Activated naive CD4-positive, alpha-beta T cell treated with anti-CD3 and anti-CD28 coated beads for 36 hours (primary cell): ENCODE results near the gene TCOF1. TPM values are rescaled to one million over a fixed set of nuclear protein-coding genes. Genes with fewer than 3 reads are reported as not detected.

Source experiments
- CTCF ChIA-PET: fragments of 350-600 bp; sonication (Branson Sonifier 250); formaldehyde crosslinking; loops from one replicate; lab custom pipeline; 2021; ENCODE audit warnings: antibody characterized with exemption; lab: Charles Lee
- DNase-seq: peaks from one replicate; pipeline ENCODE4 v3.0.0-alpha.2; 2020
- H3K27ac Mint-ChIP-seq: one replicate; pipeline ENCODE4 v1.8.0; 2021; ENCODE audit warnings: mild to moderate bottlenecking, mixed read lengths
- H3K27me3 Mint-ChIP-seq: one replicate; pipeline ENCODE4 v1.8.0; 2021; ENCODE audit warnings: low read depth, mixed read lengths
- H3K36me3 Mint-ChIP-seq: one replicate; pipeline ENCODE4 v1.8.0; 2021; ENCODE audit warnings: low read depth, mixed read lengths
- H3K4me1 Mint-ChIP-seq: one replicate; pipeline ENCODE4 v1.8.0; 2021; ENCODE audit warnings: low read depth, mixed read lengths
- H3K4me3 Mint-ChIP-seq: one replicate; pipeline ENCODE4 v1.8.0; 2021; ENCODE audit warnings: mild to moderate bottlenecking, moderate library complexity, mixed read lengths
- H3K9me3 Mint-ChIP-seq: one replicate; pipeline ENCODE4 v1.8.0; 2021; ENCODE audit warnings: mixed read lengths
- intact Hi-C: fragments of 100-400 bp; cut with micrococcal nuclease; formaldehyde crosslinking; loops from one replicate; pipeline ENCODE4 v1.15.1; 2023
- total RNA-seq, 2 experiments: library from RNA; stranded (reverse); gene quantifications; one replicate each; pipeline ENCODE4 v1.2.3, GENCODE V29; 2021

The TCOF1 gene
- total RNA-seq, 2 experiments from 2014 or later = 114 to 115 TPM

DNA sequence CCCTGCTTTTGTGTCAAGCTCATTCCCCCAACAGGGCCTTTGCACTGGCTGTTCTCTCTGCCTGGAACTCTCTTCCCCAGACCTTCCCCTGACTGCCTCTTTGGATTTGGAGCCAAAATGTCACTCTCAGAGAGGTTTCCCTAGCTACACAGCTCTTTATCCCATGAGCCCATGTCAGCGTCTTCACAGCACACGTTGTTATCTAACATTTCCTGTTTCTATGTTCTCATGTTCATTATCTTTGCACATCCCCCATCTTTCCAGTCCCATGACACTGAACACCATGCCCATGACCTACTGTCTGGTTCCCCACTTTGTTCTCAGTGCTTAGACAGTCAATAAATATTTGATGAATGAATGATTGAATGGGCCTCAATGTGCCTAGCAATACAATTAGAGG, 28.5 kb upstream of the TCOF1 start:
- H3K9me3 Mint-ChIP-seq = no peaks in the 10 kb centered on the region
- H3K36me3 Mint-ChIP-seq = no peaks in the 10 kb centered on the region
- intact Hi-C loops = no loop called here
- CTCF ChIA-PET = interaction anchor here (1.0 kb wide), 1 partner anchor 110 kb away, joined by 3 read pairs; no protein-coding TSS in a partner anchor
- H3K4me3 Mint-ChIP-seq = no peak overlapping the region
- DNase-seq = no peak
- H3K27ac Mint-ChIP-seq = no peak overlapping the region
- H3K4me1 Mint-ChIP-seq = no peaks in the 10 kb centered on the region
- no peaks in the 10 kb centered on the region for H3K27me3 Mint-ChIP-seq

DNA sequence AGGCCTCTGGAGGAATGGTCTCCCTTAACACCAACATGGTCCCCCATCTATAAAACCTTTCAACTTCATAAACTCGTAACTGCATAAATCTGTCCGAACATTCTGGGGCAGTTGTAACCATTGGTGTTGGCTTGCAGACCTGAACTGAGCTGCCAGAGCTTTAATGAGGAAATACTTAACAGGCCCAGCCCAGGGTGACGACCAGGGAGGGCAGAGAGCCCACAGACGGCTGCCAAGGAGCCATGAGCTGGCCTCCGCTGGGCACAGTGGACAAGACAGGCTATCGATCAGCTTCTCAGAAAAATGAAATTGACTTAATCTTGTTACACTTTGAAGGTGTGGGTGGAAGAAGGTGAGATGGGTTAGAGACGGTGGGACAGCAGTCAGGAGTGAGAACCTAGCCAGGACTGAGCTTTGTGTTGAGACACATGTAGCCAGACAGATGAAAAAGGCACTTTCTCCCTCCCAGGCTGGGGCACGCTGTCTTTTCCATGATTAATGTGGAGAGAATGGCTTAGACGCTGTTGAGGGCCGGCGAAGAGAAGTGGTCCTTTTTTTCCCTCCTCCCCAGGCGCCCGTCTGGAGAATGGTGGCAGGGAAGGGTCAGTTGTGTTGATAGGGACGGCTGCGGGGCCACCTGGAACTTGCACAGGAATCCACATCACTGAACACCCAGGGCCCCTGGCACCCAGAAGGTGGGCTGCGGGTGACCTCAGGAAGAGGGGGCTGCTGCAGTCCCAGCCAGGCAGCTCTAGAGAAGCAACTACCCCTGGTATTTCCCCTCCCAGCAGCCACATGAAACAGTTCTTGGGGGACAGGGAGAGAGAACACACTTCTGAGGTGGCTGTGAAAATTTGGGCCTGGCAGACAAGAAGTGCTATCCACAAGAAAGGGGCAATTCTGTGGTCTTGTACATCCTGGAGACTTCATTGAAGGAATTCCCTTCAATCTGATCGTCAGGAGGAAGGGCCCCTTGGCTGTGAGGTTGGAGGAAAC, 27.3 kb upstream of the TCOF1 start:
- Mint-ChIP-seq H3K27me3 (no peaks in the 10 kb centered on the region), H3K9me3 (no peaks in the 10 kb centered on the region), H3K4me1 (no peaks in the 10 kb centered on the region), H3K27ac (no peak overlapping the region), H3K4me3 (no peak overlapping the region), H3K36me3 (no peaks in the 10 kb centered on the region)
- intact Hi-C loops = no loop called here
- CTCF ChIA-PET = interaction anchor here (1.0 kb wide), 1 partner anchor 10 kb away, joined by 3 read pairs; no protein-coding TSS in a partner anchor
- DNase-seq = no peak

DNA sequence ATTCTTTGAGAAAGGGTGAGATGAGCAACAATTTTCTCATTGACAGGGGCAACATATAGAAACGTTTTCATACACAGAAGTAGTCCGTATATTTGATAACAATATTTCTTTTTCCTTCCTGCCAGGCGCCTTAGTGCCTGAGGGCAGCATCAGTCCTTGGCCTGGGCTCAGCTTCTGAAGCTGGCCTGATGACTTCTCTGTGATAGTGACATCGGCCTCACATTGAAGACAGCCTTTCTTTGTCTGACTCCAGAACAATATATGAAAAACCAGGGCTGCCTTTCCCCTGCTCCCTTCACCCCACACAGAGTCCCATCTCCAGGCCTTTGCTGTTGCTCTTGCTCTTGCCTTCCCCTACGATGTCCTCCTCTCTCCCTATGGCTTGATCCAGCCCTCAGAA, 24.1 kb upstream of the TCOF1 start:
- H3K9me3 Mint-ChIP-seq = no peaks in the 10 kb centered on the region
- no peak overlapping the region for H3K27ac Mint-ChIP-seq
- no peak overlapping the region for H3K4me3 Mint-ChIP-seq
- CTCF ChIA-PET = no interaction called here
- no peaks in the 10 kb centered on the region for H3K27me3 Mint-ChIP-seq
- intact Hi-C loops = no loop called here
- no peaks in the 10 kb centered on the region for H3K36me3 Mint-ChIP-seq
- no peaks in the 10 kb centered on the region for H3K4me1 Mint-ChIP-seq
- no peak for DNase-seq

DNA sequence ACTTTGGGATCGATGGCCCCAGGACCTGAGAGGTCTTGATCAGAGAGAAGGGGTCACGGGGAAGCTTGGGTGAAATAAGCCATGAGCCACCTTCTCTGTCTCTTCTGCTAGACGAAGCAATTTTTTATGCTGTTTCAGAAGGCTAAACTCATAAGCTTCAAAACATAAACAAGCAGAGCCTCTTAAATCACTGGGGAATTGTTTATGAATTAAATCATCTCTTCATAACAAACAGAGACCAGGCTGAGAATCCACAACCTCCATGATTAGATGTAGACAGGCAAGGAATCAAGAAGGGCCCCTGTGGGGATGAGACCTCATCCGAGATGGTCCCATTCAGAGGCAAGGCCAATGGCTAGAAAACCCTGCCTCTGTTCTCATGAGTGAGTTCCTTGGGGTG, 21.7 kb upstream of the TCOF1 start:
- H3K27me3 Mint-ChIP-seq = no peaks in the 10 kb centered on the region
- no peak overlapping the region for H3K4me3 Mint-ChIP-seq
- CTCF ChIA-PET = no interaction called here
- no peaks in the 10 kb centered on the region for H3K4me1 Mint-ChIP-seq
- intact Hi-C loops = no loop called here
- no peak overlapping the region for H3K27ac Mint-ChIP-seq
- DNase-seq = no peak
- H3K36me3 Mint-ChIP-seq = no peaks in the 10 kb centered on the region
- H3K9me3 Mint-ChIP-seq = no peaks in the 10 kb centered on the region

- intact Hi-C loops = no loop called here
- Mint-ChIP-seq H3K9me3 (no peaks in the 10 kb centered on the region), H3K4me3 (no peak overlapping the region), H3K27me3 (no peaks in the 10 kb centered on the region), H3K36me3 (no peaks in the 10 kb centered on the region), H3K4me1 (no peaks in the 10 kb centered on the region), H3K27ac (no peak overlapping the region)
- DNase-seq = no peak
- CTCF ChIA-PET = interaction anchor here (0.6 kb wide), 1 partner anchor 80 kb away, joined by 3 read pairs; no protein-coding TSS in a partner anchor
Observed at GRCh38 chr5:150338546-150338945, 19.0 kb upstream of the TCOF1 start.

DNA sequence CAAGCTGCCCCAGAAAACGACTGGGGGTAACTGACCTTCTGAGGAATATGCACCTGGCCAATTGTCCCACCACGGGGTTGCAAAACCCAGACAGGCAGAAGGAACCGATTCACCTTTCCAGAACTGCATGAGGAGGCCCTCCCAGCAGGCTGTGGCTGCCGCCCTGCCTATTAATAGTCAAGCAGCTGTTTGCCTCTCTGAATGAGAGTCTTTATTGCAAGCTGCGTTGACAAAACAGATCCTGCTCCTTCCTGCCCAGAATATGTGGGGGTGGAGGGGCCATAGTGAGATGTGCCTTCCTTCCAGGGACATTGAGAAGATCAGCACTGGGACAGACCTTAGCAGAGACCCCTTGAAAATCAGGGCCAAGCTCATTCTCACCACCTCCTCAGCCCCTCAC, 18.3 kb upstream of the TCOF1 start:
- Mint-ChIP-seq H3K27me3 (no peaks in the 10 kb centered on the region), H3K4me3 (no peak overlapping the region), H3K27ac (no peak overlapping the region), H3K36me3 (no peaks in the 10 kb centered on the region), H3K9me3 (no peaks in the 10 kb centered on the region), H3K4me1 (no peaks in the 10 kb centered on the region)
- no peak for DNase-seq
- CTCF ChIA-PET = interaction anchor here (0.6 kb wide), 1 partner anchor 80 kb away, joined by 3 read pairs; no protein-coding TSS in a partner anchor
- intact Hi-C loops = no loop called here

DNA sequence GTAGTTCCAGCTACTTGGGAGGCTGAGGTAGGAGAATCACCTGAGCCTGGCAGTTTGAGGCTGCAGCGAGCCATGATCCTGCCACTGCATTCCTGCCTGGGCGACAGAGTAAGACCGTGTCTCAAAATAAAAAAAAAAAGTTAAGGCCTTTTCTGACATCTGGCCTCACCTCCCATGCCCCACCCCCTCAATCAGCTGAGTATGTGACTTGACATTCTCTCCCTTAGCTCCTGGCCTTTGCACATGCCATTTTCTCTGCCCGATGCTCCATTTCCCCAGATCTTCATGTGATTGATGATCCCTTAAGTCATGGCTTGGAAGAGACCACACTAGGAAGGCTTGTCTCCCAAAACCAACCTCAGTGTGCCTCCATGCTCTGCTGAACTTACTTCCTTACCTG, 17.7 kb upstream of the TCOF1 start:
- no peak for DNase-seq
- no peaks in the 10 kb centered on the region for H3K4me1 Mint-ChIP-seq
- no peaks in the 10 kb centered on the region for H3K36me3 Mint-ChIP-seq
- H3K27me3 Mint-ChIP-seq = no peaks in the 10 kb centered on the region
- intact Hi-C loops = no loop called here
- no peak overlapping the region for H3K27ac Mint-ChIP-seq
- CTCF ChIA-PET = interaction anchor here (0.7 to 0.8 kb wide), 3 partner anchors 9 to 214 kb away, joined by 3 to 4 read pairs (median 3); no protein-coding TSS in a partner anchor
- H3K4me3 Mint-ChIP-seq = no peak overlapping the region
- H3K9me3 Mint-ChIP-seq = no peaks in the 10 kb centered on the region

GRCh38 chr5:150340614-150341255, 16.8 kb upstream of the TCOF1 start:
- Mint-ChIP-seq H3K4me1 (no peaks in the 10 kb centered on the region), H3K27me3 (no peaks in the 10 kb centered on the region), H3K9me3 (no peaks in the 10 kb centered on the region), H3K4me3 (no peak overlapping the region), H3K27ac (no peak overlapping the region), H3K36me3 (no peaks in the 10 kb centered on the region)
- CTCF ChIA-PET = interaction anchor here (0.7 kb wide), 1 partner anchor 10 kb away, joined by 3 read pairs; no protein-coding TSS in a partner anchor
- DNase-seq = no peak
- intact Hi-C loops = no loop called here

DNA sequence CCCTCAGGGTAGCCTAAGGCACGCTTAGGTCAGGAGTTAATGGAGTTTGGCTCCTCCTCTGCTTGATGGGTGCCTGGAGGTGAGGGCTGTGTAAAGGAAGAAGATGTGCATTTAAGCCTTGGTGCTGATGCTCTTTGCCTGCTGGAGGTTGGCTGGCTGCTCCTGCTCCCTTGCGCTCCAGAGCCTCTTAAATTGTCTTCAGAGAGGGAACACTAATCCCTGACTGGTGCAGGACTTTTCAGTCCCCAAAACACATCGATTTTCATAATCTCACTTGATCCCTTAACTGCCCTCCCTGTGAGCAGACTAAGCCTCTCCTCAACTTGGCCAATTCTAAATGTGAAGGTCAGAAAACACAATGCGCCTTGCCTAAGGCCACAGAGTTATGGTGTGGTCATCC, 16.2 kb upstream of the TCOF1 start:
- Mint-ChIP-seq H3K27me3 (no peaks in the 10 kb centered on the region), H3K4me1 (no peaks in the 10 kb centered on the region), H3K36me3 (no peaks in the 10 kb centered on the region), H3K4me3 (no peak overlapping the region), H3K9me3 (no peaks in the 10 kb centered on the region), H3K27ac (no peak overlapping the region)
- DNase-seq = no peak
- CTCF ChIA-PET = no interaction called here
- intact Hi-C loops = no loop called here

DNA sequence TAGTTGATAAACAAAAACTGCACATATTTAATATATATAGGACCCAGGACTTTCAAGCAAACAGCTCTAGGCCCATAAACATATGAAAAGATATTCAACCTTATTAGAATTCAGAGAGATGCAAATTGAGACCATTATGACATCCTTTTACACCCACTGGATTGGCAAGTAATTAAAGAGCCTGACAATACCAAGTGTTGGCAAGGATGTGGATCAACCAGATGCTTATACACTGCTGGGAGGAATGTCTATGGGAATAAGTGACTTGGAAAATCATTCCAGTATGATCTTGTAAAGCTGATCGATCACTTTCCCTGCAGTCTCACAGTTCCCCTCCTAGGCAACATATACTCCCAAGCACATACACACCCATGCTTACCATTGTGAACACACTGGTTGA, 15.5 kb upstream of the TCOF1 start:
- no peak for DNase-seq
- H3K36me3 Mint-ChIP-seq = no peaks in the 10 kb centered on the region
- no peak overlapping the region for H3K27ac Mint-ChIP-seq
- no peaks in the 10 kb centered on the region for H3K27me3 Mint-ChIP-seq
- H3K9me3 Mint-ChIP-seq = no peaks in the 10 kb centered on the region
- H3K4me1 Mint-ChIP-seq = no peaks in the 10 kb centered on the region
- intact Hi-C loops = no loop called here
- H3K4me3 Mint-ChIP-seq = no peak overlapping the region
- CTCF ChIA-PET = interaction anchor here (1.1 to 1.2 kb wide), 2 partner anchors 9 to 70 kb away, joined by 3 read pairs; no protein-coding TSS in a partner anchor

DNA sequence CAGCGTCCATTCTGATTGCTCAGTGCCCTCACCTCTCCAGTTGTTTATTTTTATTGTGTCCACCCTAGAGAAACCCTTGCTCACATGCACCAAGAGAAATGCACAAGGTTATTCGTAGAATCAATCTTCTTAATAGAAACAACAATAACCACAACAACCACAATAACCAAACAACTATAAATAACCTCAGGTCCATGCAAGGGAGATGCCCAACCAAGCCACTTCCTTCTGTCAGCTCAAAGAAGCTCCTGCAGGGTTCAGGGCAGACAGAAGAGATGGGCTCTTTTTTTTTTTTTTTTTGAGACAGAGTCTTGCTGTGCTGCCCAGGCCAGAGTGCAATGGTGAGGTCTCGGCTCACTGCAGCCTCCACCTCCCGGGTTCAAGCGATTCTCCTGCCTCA, 14.9 kb upstream of the TCOF1 start:
- DNase-seq = no peak
- H3K4me3 Mint-ChIP-seq = no peak overlapping the region
- CTCF ChIA-PET = interaction anchor here (1.1 to 1.2 kb wide), 2 partner anchors 8 to 71 kb away, joined by 3 read pairs; no protein-coding TSS in a partner anchor
- no peak overlapping the region for H3K27ac Mint-ChIP-seq
- intact Hi-C loops = no loop called here
- no peaks in the 10 kb centered on the region for H3K36me3 Mint-ChIP-seq
- H3K9me3 Mint-ChIP-seq = no peaks in the 10 kb centered on the region
- no peaks in the 10 kb centered on the region for H3K27me3 Mint-ChIP-seq
- no peaks in the 10 kb centered on the region for H3K4me1 Mint-ChIP-seq

DNA sequence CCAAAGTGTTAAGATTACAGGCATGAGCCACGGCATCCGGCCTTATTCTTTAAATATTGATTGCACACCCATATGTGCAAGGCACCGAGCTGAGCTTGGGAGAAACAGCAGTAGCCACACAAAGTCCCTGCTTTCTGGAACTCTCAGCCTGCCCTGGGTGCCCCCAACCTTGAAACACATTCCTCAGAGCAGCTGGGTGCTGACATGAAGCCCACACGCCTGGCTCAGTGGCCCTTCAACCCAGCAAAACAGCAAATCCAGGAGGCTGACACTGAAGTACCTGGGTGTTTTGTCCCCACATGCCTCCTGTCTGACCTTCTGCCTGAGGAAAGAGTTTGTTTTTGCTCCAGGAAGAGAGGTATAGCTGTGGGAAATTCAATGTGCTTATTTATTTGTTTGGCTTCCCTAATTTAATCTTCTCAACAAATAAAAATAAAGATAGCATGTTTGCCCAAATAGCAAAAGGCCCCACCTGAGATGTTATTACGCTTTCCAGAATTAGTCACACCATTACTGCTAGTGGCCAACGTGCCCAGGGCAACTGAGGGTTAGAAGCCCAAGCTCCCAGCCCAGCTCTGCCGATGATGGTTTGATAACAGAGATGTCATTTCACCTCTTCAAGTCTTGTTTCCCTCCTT, 13.4 kb upstream of the TCOF1 start:
- Mint-ChIP-seq H3K9me3 (no peaks in the 10 kb centered on the region), H3K36me3 (no peaks in the 10 kb centered on the region), H3K27ac (no peak overlapping the region), H3K27me3 (no peaks in the 10 kb centered on the region), H3K4me1 (no peaks in the 10 kb centered on the region), H3K4me3 (no peak overlapping the region)
- intact Hi-C loops = no loop called here
- DNase-seq = no peak
- CTCF ChIA-PET = no interaction called here
